Measurements from ENCODE around the gene CPAMD8.
"Not testable (repeated sequence)": the region's sequence is repeated elsewhere in the genome, so short reads cannot be mapped to it uniquely, and the experiment has no call there.

CPAMD8 gene

DNA sequence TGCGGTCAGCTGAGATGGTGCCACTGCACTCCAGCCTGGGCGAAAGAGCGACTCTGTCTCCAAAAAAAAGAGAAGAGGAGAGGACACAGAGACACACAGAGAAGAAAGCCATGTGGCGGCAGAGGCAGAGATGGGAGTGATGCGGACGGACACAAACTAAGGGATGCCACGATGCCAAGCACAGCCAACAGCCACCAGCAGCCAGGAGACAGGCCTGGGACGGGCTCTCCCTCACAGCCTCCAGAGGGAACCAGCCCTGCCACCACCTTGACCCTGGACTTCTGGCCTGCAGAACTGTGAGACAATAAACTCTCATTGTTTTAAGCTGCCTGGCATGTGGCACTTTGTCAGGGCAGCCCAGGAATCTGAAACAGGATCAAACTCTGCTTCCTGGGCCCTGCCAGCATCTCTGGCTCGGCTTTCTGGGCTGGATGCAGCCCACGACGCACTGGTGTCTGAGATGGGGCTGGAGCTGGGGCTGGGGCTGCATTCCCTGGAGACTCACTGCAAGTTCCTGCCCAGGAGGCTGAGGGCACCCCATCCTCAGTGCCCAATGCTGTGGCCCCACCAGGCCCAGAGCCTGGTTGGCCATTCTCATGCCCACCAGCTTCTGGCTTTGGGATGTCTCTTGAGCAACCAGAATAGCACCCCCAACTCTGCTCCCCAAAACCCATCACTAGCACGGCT, 134.8 kb downstream of the CPAMD8 start:
- no peak for DNase-seq (ENCODE audit: low read depth)

DNA sequence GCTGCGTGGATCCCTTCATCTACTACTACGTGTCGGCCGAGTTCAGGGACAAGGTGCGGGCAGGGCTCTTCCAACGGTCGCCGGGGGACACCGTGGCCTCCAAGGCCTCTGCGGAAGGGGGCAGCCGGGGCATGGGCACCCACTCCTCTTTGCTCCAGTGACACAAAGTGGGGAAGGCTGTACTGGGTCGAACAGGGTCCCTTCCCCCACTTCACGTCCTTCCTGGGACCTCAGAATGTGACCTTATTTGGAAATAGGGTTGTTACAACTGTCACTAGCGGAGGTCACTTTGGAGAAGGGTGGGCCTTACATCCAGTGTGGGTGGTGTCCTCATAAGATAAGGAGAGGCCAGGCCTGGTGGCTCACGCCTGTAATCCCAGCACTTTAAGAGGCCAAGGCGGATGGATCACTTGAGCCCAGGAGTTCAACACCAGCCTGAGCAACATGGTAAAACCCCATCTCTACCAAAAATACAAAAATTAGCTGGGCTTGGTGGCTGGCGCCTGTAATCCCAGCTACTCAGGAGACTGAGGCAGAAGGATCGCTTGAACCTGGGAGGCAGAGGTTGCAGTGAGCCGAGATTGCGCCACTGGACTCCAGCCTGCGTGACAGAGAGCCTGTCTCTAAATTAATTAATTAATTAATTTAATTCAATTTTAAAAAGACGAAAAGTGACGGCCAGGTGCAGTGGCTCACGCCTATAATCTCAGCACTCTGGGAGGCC, 136.0 kb downstream of the CPAMD8 start:
- DNase-seq (ENCODE audit: low read depth), result no peak

GRCh38 chr19:16889883-16890460, 136.6 kb downstream of the CPAMD8 start:
- DNase-seq (ENCODE audit: low read depth), result no peak

GRCh38 chr19:16889366-16889882, 137.2 kb downstream of the CPAMD8 start:
- no peak for DNase-seq (ENCODE audit: low read depth)

GRCh38 chr19:16888629-16889365, 137.8 kb downstream of the CPAMD8 start, which contains the start of gene F2RL3:
Gene F2RL3, plus strand, starts transcription at chr19:16888999. Its CDS starts 191 bp downstream, at chr19:16889190.
- no peak for DNase-seq (ENCODE audit: low read depth)

DNA sequence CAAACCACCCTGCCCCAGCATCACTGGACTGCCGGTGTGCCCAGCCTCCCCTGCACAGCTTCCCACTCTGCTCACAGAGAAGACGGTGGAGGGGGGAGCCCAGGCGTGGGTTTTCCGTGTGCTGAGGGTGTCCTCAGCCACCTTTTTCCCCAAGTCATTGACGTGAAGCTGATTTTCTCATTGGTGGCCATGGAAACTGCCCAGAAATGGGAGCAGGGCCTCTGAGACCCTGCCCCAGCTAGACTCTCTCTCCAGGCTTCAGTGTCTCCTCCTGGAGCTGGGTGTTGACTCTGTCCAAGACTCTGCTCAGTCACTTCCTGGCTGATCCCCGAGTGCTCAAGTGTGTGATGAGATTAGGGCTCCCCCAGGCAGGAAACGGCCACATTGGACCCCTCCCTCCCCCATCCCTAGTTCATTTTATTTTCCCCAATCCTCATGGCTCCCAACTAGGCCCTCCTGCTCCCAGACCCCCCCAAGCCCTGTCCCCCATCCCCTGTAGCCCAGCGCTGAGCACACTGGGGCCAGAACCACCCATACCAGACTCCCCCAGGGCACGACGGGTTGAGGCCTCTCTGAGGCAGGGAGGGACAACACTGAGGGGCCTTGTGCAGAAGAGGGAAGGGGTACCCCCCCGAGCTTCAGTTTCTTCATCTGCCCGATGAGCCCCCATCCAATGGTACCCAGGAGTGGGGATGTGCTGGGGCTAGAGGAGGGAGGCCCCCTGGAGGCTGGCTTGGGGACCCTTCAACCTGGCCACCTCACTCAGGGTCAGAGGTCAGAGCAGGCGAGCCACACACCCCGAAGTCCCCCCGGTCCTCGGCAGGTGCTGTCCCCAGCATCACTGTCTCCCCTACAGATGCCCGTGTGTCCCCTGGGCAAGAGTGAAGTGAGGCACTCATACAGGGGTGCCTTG, 139.0 kb downstream of the CPAMD8 start:
- DNase-seq (ENCODE audit: low read depth), result no peak

GRCh38 chr19:16886305-16886880, 140.2 kb downstream of the CPAMD8 start:
- DNase-seq (ENCODE audit: low read depth), result no peak

DNA sequence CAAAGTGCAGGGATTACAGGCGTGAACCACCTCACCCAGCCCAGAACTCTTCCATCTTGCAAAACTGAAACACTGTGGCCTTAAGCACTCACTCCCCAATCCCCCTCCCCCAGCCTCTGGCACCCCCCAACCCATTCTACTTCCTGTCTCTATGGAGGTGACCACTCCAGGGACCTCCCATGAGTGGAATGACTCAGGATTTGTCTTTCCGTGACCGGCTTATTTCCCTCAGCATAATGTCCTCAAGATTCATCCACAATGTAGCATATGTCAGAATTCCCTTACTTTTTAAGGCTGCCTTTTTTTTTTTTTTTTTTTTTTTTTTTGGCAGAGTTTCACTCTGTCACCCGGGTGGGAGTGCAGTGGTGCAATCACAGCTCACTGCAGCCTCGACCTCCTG, 141.4 kb downstream of the CPAMD8 start:
- DNase-seq (ENCODE audit: low read depth), result no peak

GRCh38 chr19:16883522-16883921, 143.1 kb downstream of the CPAMD8 start:
- DNase-seq (ENCODE audit: low read depth), result no peak

DNA sequence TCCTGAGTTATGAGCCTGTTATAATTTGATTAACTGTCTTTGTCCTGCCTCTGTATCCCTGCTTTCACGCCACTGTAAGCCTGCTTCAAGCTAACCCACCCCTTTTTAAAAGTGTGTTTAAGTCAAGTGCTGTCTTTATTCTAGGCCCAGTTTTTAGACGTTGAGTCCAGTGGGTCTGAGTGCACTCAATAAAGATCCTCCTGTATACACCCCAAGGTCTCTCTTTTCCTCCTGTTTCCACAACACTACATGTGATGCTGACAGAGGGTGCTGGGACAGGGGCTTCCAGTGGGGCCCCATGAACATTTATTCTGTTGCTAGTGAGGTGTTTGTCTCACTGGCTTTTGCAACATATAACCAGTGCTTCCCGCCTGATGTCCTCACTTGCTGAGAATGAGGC, 144.5 kb downstream of the CPAMD8 start:
- DNase-seq (ENCODE audit: low read depth), result no peak

GRCh38 chr19:16880884-16881554, 145.6 kb downstream of the CPAMD8 start:
- DNase-seq (ENCODE audit: low read depth), result no peak

GRCh38 chr19:16878181-16878965, 148.2 kb downstream of the CPAMD8 start:
- DNase-seq (ENCODE audit: low read depth), result no peak

DNA sequence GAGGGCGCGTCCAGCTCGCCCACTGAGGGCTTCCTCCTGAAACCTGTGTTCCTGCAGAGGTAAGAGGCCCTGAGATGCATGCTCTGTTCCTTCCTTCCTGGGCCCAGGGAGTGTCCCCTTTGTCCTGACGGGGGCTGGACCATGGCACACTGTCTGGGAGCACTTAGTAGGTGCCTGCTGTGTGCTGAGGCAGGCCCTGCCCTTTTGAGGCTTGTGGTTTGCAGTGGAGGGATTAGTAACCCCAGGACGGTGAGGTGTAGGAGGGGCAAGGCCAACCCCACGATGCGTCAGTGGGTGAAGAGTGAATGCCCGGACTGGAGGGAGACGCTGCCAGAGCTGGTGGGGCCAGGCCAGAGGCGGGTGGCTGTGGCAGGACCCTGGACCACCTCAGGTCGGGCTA, 149.0 kb downstream of the CPAMD8 start:
- no peak for DNase-seq (ENCODE audit: low read depth)

DNA sequence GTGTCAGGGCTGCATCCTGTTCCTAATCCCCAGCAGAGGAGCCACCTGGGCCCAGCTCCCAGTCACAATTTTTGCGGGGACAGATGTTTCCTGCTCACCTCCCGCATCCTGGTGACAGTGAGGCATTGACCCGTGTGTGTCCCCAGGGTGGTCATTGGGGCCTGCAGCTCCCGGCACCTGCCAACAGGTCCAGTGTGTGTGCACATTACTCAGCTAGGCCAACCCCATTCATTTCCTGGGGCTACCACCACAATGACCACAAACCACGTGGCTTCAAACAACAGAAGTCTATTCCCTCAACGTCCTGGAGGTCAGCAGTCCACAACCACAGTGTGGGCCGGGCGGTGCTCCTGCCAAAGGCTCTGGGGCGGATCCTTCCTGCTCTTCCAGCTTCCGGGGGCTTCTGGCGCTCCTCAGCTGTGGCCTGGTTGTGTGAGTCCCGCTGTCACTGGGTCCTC, 149.7 kb downstream of the CPAMD8 start:
- DNase-seq (ENCODE audit: low read depth), result no peak

DNA sequence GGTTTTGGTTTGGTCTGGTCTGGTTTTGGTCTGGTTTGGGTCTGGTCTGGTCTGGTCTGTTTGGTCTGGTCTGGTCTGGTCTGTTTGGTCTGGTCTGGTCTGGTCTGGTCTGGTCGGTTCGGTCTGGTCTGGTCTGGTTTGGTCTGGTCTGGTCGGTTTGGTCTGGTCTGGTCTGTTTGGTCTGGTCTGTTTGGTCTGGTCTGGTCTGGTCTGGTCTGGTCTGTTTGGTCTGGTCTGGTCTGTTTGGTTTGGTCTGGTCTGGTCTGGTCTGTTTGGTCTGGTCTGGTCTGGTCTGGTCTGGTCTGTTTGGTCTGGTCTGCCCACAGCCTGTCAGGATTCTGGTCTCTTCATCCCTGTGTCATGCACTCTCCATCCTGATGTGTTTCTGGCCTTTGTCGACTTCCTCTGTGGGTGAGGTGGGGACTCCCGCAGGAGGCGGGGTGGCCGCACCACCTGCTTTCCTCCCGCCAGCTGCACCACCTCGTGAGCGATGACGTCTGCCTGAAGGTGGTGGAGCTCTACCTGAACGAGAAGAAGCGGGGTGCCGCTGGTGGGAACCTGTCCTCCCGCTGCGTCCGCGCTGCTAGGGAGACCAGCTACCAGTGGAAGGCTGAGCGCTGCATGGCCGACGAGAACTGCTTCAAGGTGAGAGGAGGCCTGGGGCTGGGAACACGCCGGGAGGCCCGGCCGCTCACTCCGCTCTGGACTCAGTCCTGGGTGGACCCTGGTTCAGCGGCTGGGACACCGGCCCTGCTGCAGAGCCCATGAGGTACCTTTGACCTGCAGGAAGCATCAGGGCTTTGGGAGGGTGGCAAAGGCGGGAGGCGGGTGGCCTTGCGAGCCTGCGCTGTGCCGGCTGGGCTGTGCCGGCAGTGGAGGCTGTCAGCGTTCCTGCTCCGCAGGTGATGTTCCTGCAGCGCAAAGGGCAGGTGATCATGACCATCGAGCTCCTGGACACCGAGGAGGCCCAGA, 150.7 kb downstream of the CPAMD8 start:
- no peak for DNase-seq (ENCODE audit: low read depth)

DNA sequence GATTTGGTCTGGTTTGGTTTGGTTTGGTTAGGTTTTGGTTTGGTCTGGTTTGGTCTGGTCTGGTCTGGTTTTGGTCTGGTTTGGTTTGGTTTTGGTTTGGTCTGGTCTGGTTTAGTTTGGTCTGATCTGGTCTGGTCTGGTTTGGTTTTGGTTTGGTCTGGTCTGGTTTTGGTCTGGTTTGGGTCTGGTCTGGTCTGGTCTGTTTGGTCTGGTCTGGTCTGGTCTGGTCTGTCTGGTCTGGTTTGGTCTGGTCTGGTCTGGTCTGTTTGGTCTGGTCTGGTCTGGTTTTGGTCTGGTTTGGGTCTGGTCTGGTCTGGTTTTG, 151.7 kb downstream of the CPAMD8 start:
- not testable (repeated sequence) for DNase-seq (ENCODE audit: low read depth)

DNA sequence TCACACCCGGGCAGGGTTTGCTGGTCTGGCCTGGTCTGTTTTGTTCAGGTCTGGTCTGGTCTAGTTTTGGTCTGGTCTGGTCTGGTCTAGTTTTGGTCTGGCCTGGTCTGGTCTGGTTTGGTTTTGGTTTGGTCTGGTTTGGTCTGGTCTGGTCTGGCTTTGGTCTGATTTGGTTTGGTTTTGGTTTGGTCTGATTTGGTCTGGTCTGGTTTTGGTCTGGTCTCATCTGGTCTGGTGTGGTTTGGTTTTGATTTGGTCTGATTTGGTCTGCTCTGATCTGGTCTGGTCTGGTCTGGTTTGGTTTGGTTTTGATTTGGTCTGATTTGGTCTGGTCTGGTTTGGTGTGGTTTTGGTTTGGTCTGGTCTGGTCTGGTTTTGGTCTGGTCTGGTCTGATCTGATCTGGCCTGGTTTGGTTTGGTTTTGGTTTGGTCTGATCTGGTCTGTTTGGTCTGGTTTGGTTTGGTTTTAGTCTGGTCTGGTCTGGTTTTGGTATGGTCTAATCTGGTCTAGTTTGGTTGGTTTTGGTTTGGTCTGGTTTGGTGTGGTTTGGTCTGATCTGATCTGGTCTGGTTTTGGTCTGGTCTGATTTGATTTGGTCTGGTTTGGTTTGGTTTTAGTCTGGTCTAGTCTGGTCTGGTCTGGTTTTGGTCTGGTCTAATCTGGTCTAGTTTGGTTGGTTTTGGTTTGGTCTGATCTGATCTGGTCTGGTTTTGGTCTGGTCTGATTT, 152.2 kb downstream of the CPAMD8 start:
- DNase-seq (ENCODE audit: low read depth), result no peak

DNA sequence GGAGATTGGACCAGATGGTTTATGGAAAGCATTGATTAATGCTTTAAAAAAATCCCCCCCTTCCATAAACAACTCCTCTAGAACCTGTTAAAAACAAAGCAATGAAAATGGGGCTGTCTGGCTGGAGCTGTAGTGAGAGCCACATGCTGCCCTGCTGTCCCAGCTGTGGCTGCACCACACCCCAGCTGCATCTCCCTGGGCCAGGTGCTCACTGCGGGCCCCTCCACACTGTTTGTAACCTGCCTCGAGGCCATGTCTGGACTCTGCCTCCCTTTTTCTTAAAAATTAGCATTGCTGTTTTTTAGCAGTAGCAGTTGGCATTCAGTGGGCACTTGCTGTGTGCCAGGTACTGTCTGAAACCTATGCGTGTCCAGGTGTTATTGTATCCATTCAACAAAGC, 153.0 kb downstream of the CPAMD8 start:
- DNase-seq (ENCODE audit: low read depth), result no peak
